Heart right ventricle (tissue), 16 donors: ENCODE data around the gene GTF2I. TPM values are rescaled to one million over a fixed set of nuclear protein-coding genes. Genes with fewer than 3 reads are reported as not detected.
"Not testable (repeated sequence)": the region's sequence is repeated elsewhere in the genome, so short reads cannot be mapped to it uniquely, and the experiment has no call there.

Source experiments
- ATAC-seq, 8 donors: fragments of 200-7000 bp; cut with Tn5 transposase; one replicate each; pipeline ENCODE4 v1.9.1; 2020; ENCODE audit warnings: mild to moderate bottlenecking in 8 of 8, moderate library complexity in 8 of 8, moderate number of reproducible peaks in 1 of 8
- DNase-seq, 2 donors: peaks; one replicate each; pipeline ENCODE4 v3.0.0-alpha.2; 2020
- H3K27ac ChIP-seq, 10 donors: fragments of 200-600 bp; sonication (generic) in 2 of 10; one replicate each; pipeline versions ENCODE4 v1.5.0 to v1.8.0; 2020 to 2022; ENCODE audit warnings: mild to moderate bottlenecking in 3 of 10
- H3K27me3 ChIP-seq, 7 donors: fragments of 200-600 bp; one replicate each; pipeline ENCODE4 v1.8.0; 2021 to 2022; ENCODE audit warnings: mild to moderate bottlenecking in 2 of 7
- H3K36me3 ChIP-seq, 9 donors: fragments of 200-600 bp; sonication (generic) in 1 of 9; one replicate each; pipeline versions ENCODE4 v1.5.0 to v1.8.0; 2020 to 2022; ENCODE audit warnings: mild to moderate bottlenecking in 2 of 9
- H3K4me1 ChIP-seq, 9 donors: fragments of 200-600 bp; sonication (generic) in 1 of 9; one replicate each; pipeline versions ENCODE4 v1.5.0 to v1.8.0; 2020 to 2022; ENCODE audit warnings: mild to moderate bottlenecking in 4 of 9
- H3K4me3 ChIP-seq, 10 donors: fragments of 200-600 bp; sonication (generic) in 2 of 10; one replicate each; pipeline versions ENCODE4 v1.5.0 to v1.8.0; 2020 to 2022; ENCODE audit warnings: mild to moderate bottlenecking in 7 of 10, moderate library complexity in 2 of 10
- H3K9me3 ChIP-seq, 11 donors: fragments of 200-600 bp in 10 of 11; sonication (generic) in 2 of 11; one replicate each; pipeline versions ENCODE4 v1.5.0 to v1.8.0; 2013 to 2022; ENCODE audit warnings: mild to moderate bottlenecking in 2 of 11, control low read depth in 1 of 11, moderate library complexity in 1 of 11
- CTCF ChIP-seq, 9 donors: fragments of 200-600 bp; sonication (generic) in 2 of 9; IDR thresholded peaks; one replicate each; pipeline versions ENCODE4 v1.5.0 to v1.8.0; 2021 to 2022; ENCODE audit warnings: antibody characterized with exemption in 9 of 9, mild to moderate bottlenecking in 5 of 9, moderate library complexity in 1 of 9
- WGBS, 2 donors: extraction: QIAGEN DNeasy Blood & Tissue Kit; methylation state at CpG; one replicate each; pipeline ENCODE4 v1.1.7; 2013; ENCODE audit warnings: inconsistent platforms in 1 of 2; 5-methylcytosine and 5-hydroxymethylcytosine counted together
- intact Hi-C, 10 donors: fragments of 100-400 bp; cut with DNase I; formaldehyde crosslinking; loops; one replicate each; pipeline versions ENCODE4 v1.11.1 to v1.14.2; 2022
- polyA plus RNA-seq, 2 donors: library from polyadenylated mRNA; stranded (reverse); fragments of 200-250 nt; gene quantifications; one replicate each; pipeline ENCODE4 v1.2.3, GENCODE V29; 2013
- total RNA-seq, 10 donors: library from RNA; stranded (reverse); fragmentation: NEBNext Ultra II Directional in 3 of 10; extraction: Animal tissue kit (Norgen Biotek cat#: 25700) in 3 of 10; gene quantifications; one replicate each; pipeline versions ENCODE4 v1.2.1 to v1.2.4, GENCODE V29; 2021 to 2023
- donor health status: Arrhythmogenic right ventricular cardiomyopathy.
- donor health status: ischemic (EF 13 %, LVEDD 7.1; RV severe dilation, severe dysfunction).
- donor health status: healthy with polysubstance abuse.
- donor health status: DM: no; HTN: yes; CAD: no.
- donor health status: DM: no; HTN: no; CAD: no.
- donor health status: ischemic (EF 25% LVEDD 6.9; RV normal size, moderate dysfunction).
- donor health status: ischemic (EF 25% LVEDD 5.7; RV mildly dilated, moderate dysfunction).
- donor health status: healthy.
- donor health status: DM: yes; HTN: yes; CAD: no.
- donor health status: Ischemic cardiomyopathy.
- donor health status: ischemic (EF 35%, LVEDD 5.7; RV mildly dilated, moderate dysfunction).
- donor health status: nonischemic (EF 11% LVEDD 7.7; RV severe dilation, severe dysfunction).
- donor health status: DM: yes; HTN: yes; CAD: no.
- donor health status: PGD.
- donor health status: ischemic (EF 29% LVEDD 5.4; RV normal size, mild dysfunction).
- donor health status: nonischemic (EF 23%, LVEDD 6.1; RV moderate dilation, normal function).

The GTF2I gene
- total and polyA plus RNA-seq, 12 donors: 18.9 to 152 (median 116) TPM

- WGBS, 2 donors: 90 to 92% methylated on average over 12 of the region's 12 CpGs
- Histone ChIP-seq H3K27ac (peak overlapping the region in 3 of 10 donors; percentile 13 to 67 (median 44)), H3K27me3 (no peaks in the 10 kb centered on the region), H3K4me1 (peaks cover 0 to 85% (median 59%) of the 10 kb centered on the region in 9 donors), H3K9me3 (no peaks in the 10 kb centered on the region), H3K36me3 (peaks cover 0 to 43% (median 8%) of the 10 kb centered on the region in 9 donors), H3K4me3 (no peak overlapping the region)
- no peak for ATAC-seq
- intact Hi-C loops: loop anchor here in 1 of 10 donors (10.0 kb wide), 1 partner anchor 49 kb away; no protein-coding TSS in a partner anchor
- no peak for TF ChIP-seq CTCF (IDR thresholded peaks at IDR 0.05)
- DNase-seq: no peak
These were observed 7.9 kb downstream of the GTF2I start for GRCh38 chr7:74665296-74665938.

- not testable (repeated sequence) for H3K9me3 ChIP-seq, H3K27ac ChIP-seq, ATAC-seq, H3K27me3 ChIP-seq, H3K4me3 ChIP-seq, DNase-seq
- intact Hi-C loops: loop anchor here in 1 of 10 donors (10.0 kb wide), 1 partner anchor 48 kb away; no protein-coding TSS in a partner anchor
- peaks cover 0 to 79% (median 59%) of the 10 kb centered on the region in 9 donors for H3K4me1 ChIP-seq
- peaks cover 0 to 43% (median 8%) of the 10 kb centered on the region in 9 donors for H3K36me3 ChIP-seq
- 83 to 84% methylated on average over 7 of the region's 7 CpGs for WGBS, 2 donors
These were observed 9.5 kb downstream of the GTF2I start for GRCh38 chr7:74667013-74667412.

- H3K36me3 ChIP-seq: peaks cover 0 to 43% (median 8%) of the 10 kb centered on the region in 9 donors
- 85 to 91% methylated on average over 5 of the region's 5 CpGs for WGBS, 2 donors
- DNase-seq, ATAC-seq, H3K27me3 ChIP-seq, H3K27ac ChIP-seq, H3K4me3 ChIP-seq, H3K9me3 ChIP-seq: not testable (repeated sequence)
- intact Hi-C loops: loop anchor here in 1 of 10 donors (10.0 kb wide), 1 partner anchor 47 kb away; no protein-coding TSS in a partner anchor
- H3K4me1 ChIP-seq: peaks cover 5 to 79% (median 60%) of the 10 kb centered on the region in 9 donors
These were observed 10.0 kb downstream of the GTF2I start for GRCh38 chr7:74667520-74667919.

GRCh38 chr7:74671602-74672001 is 14.1 kb downstream of the GTF2I start:
- intact Hi-C loops: loop anchor here in 1 of 10 donors (10.0 kb wide), 1 partner anchor 53 kb away; no protein-coding TSS in a partner anchor
- H3K27me3 ChIP-seq: no peaks in the 10 kb centered on the region
- 62 to 64% methylated on average over 6 of the region's 6 CpGs for WGBS, 2 donors
- H3K9me3 ChIP-seq: no peaks in the 10 kb centered on the region
- H3K36me3 ChIP-seq: peaks cover 0 to 32% (median 0%) of the 10 kb centered on the region in 9 donors
- H3K27ac ChIP-seq: no peak overlapping the region
- no peak overlapping the region for H3K4me3 ChIP-seq
- no peak for ATAC-seq
- no peak for TF ChIP-seq CTCF (IDR thresholded peaks at IDR 0.05)
- DNase-seq: no peak
- H3K4me1 ChIP-seq: peaks cover 6 to 67% (median 29%) of the 10 kb centered on the region in 9 donors

- Histone ChIP-seq H3K27ac (peak overlapping the region in 3 of 10 donors; percentile 16 to 54 (median 52)), H3K36me3 (peaks cover 0 to 29% (median 0%) of the 10 kb centered on the region in 9 donors), H3K27me3 (no peaks in the 10 kb centered on the region), H3K4me1 (peaks cover 6 to 67% (median 31%) of the 10 kb centered on the region in 9 donors), H3K4me3 (no peak overlapping the region), H3K9me3 (no peaks in the 10 kb centered on the region)
- DNase-seq (no peak), ATAC-seq (peak in 2 of 8 donors; percentile 53 to 64)
- no peak for TF ChIP-seq CTCF (IDR thresholded peaks at IDR 0.05)
- WGBS, 2 donors: 50 to 61% methylated on average over 6 of the region's 6 CpGs
- intact Hi-C loops: loop anchor here in 1 of 10 donors (10.0 kb wide), 1 partner anchor 52 kb away; no protein-coding TSS in a partner anchor
These were observed 14.9 kb downstream of the GTF2I start for GRCh38 chr7:74672343-74672915.
